ENCODE data around the gene DOCK11.
A peak's percentile ranks its signal among the peaks of the same experiment; 100 is the strongest.

DOCK11 gene

DNA sequence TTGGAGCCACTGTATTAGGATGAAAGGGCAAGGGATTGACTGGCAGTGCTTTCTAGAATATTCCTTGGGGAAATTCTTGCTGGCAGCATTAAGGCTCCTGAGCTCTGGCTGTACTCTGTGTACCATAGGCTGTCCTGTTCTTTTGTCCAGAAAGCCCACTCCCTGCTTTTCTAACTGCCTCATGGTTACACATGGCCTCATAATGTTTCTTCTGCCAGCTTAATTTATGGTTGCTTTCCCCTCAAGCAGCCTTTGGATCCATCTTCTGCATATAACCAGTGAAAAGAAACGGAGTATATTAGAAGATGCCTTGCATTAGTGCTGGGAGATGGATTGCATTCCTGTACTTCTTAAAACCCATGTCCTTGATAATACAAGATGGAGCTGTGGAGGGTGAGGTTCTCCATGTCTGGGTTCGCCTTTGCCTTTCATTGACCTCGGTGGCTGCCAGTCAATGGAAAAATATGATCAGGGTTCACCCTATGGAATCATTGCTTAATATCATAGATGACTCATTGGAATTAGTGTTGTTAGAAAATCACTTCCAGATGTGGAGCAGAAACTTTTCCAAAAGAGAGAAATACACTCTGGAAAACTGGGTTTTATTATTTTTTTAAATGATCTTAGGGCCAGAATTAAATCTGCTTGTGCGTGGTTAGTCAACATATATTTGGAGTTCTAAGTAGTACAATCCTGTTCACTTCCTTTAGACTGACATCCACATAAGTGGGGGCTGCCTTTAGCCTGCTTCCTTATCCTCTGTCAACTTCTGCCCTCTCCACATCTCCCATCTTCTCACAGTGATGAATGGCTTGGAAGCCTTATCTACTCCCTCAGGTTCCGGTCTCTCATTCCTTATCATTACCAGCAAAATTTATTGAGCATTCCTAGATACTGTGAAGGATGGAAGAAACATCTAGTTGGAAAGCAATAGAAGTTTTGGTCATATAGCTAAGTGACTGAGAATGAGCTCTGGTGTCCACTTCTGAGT is 24.9 kb downstream of the DOCK11 start:
- no peaks in the 10 kb centered on the region for H3K36me3 ChIP-seq (ENCODE audit: insufficient read depth, low read length)
- H3K4me1 ChIP-seq (ENCODE audit: control insufficient read depth, insufficient read depth, low read length, unreplicated experiment), result peaks cover 40% of the 10 kb centered on the region
- H3K4me3 ChIP-seq (ENCODE audit: low read depth, low read length), result peak overlapping the region; percentile 52
- H3K27me3 ChIP-seq (ENCODE audit: insufficient read depth, low read length), result no peaks in the 10 kb centered on the region
- peak overlapping the region; percentile 99 for H3K27ac ChIP-seq (ENCODE audit: low read depth, low read length)
- peaks cover 3% of the 10 kb centered on the region for H3K79me2 ChIP-seq (ENCODE audit: control insufficient read depth, insufficient read depth, low read length, unreplicated experiment)
- H2AFZ ChIP-seq (ENCODE audit: low read length, unreplicated experiment), result no peak overlapping the region

DNA sequence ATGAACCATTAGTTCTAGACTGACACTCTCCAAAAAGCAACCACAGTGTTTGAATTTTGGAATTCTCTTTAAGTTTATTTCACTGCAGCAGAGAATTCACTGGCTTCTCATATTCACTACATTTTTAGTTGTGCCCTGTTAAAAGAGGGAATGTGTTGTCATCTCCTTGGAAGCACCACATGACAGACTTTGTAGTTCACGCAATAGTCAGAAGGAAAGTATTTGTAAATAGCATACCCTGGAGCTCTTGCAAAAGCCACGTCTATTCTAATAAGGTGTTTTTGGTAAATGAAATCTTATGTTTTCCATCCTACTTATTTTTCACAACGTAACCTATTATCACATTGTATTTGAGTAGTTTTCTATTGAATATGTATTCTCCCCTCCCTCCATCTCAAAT is 25.8 kb downstream of the DOCK11 start:
- H3K4me1 ChIP-seq (ENCODE audit: control insufficient read depth, insufficient read depth, low read length, unreplicated experiment), result peaks cover 40% of the 10 kb centered on the region
- no peak overlapping the region for H2AFZ ChIP-seq (ENCODE audit: low read length, unreplicated experiment)
- H3K27ac ChIP-seq (ENCODE audit: low read depth, low read length), result peak overlapping the region; percentile 99
- H3K4me3 ChIP-seq (ENCODE audit: low read depth, low read length), result peak overlapping the region; percentile 52; the same call in 1 of the 2 replicates
- H3K79me2 ChIP-seq (ENCODE audit: control insufficient read depth, insufficient read depth, low read length, unreplicated experiment), result peaks cover 3% of the 10 kb centered on the region
- H3K36me3 ChIP-seq (ENCODE audit: insufficient read depth, low read length), result no peaks in the 10 kb centered on the region
- H3K27me3 ChIP-seq (ENCODE audit: insufficient read depth, low read length), result no peaks in the 10 kb centered on the region

DNA sequence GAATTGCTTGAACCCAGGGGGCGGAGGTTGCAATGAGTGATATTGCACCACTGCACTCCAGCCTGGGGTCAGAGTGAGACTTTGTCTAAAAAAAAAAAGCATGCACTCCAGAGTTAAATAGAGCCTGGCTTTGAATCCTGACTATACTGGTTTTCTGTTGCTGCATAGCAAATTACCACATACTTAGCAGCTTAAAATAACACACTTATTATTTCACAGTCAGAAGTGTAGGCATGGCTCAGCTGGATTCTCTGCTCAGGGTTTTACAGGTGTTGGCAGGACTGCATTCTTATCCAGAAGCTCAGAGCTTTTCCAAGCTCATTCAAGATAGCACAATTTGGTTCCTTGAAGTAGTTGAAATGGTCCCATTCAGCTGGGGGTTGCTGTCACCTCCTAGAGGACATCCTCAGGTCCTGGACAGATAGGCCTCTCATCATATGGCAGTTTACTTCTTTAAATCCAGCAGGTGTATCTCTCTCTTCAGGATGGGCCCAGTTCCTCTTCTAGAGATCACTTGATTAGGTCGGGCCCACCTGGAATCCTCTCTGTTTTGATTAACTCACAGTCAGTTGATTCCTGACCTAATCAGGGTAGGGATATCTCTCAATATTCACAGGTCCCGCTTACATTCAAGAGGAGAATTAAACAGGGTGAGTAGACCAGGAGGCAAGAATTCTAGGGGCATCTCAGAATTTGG is 26.8 kb downstream of the DOCK11 start:
- no peak overlapping the region for H2AFZ ChIP-seq (ENCODE audit: low read length, unreplicated experiment)
- H3K79me2 ChIP-seq (ENCODE audit: control insufficient read depth, insufficient read depth, low read length, unreplicated experiment), result peaks cover 3% of the 10 kb centered on the region
- no peak overlapping the region for H3K4me3 ChIP-seq (ENCODE audit: low read depth, low read length)
- H3K27me3 ChIP-seq (ENCODE audit: insufficient read depth, low read length), result no peaks in the 10 kb centered on the region
- H3K36me3 ChIP-seq (ENCODE audit: insufficient read depth, low read length), result no peaks in the 10 kb centered on the region
- H3K27ac ChIP-seq (ENCODE audit: low read depth, low read length), result no peak overlapping the region; the same call in 1 of the 2 replicates
- H3K4me1 ChIP-seq (ENCODE audit: control insufficient read depth, insufficient read depth, low read length, unreplicated experiment), result peaks cover 40% of the 10 kb centered on the region

DNA sequence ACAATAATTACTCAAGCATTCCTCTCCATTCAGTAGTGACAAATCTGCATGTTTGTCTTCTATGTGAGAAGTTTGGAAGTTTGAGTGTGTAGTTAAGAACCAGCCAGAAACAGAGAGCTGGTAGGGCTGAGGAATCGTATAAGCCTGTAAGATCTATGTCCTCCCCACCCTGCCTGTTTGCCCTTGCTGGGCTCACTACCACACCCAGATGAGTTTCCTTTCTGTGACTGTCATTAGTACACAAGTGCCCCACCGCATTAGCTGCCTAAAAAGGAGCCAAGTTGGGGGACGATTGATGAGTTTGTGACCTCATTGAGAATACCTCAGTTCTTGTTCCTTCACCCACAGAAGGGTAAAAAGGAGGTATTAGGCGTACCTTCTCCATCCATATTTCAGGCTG is 28.3 kb downstream of the DOCK11 start:
- Histone ChIP-seq H2AFZ (ENCODE audit: low read length, unreplicated experiment) (no peak overlapping the region), H3K4me1 (ENCODE audit: control insufficient read depth, insufficient read depth, low read length, unreplicated experiment) (peaks cover 35% of the 10 kb centered on the region), H3K4me3 (ENCODE audit: low read depth, low read length) (no peak overlapping the region), H3K79me2 (ENCODE audit: control insufficient read depth, insufficient read depth, low read length, unreplicated experiment) (peaks cover 3% of the 10 kb centered on the region), H3K36me3 (ENCODE audit: insufficient read depth, low read length) (no peaks in the 10 kb centered on the region), H3K27me3 (ENCODE audit: insufficient read depth, low read length) (no peaks in the 10 kb centered on the region), H3K27ac (ENCODE audit: low read depth, low read length) (no peak overlapping the region)

DNA sequence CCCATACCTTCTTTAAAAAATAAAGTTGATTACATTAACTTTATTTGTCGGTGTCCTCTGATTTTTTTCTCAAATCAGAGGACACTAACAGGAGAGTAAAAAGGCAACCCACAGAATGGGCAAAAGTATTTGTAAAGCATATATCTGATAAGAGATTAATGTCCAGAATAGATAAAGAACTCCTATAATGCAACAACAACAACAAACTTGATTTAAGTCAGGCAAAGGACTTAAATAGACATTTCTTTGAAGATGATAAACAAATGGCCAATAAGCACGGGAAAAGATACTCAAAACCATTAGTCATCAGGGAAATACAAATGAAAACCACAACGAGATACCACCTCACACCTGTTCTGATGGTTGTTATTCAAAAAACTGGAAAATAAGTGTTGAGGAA is 28.7 kb downstream of the DOCK11 start:
- Histone ChIP-seq H3K36me3 (ENCODE audit: insufficient read depth, low read length) (no peaks in the 10 kb centered on the region), H3K27me3 (ENCODE audit: insufficient read depth, low read length) (no peaks in the 10 kb centered on the region), H3K27ac (ENCODE audit: low read depth, low read length) (no peak overlapping the region), H3K79me2 (ENCODE audit: control insufficient read depth, insufficient read depth, low read length, unreplicated experiment) (peaks cover 2% of the 10 kb centered on the region), H2AFZ (ENCODE audit: low read length, unreplicated experiment) (no peak overlapping the region), H3K4me1 (ENCODE audit: control insufficient read depth, insufficient read depth, low read length, unreplicated experiment) (peaks cover 31% of the 10 kb centered on the region), H3K4me3 (ENCODE audit: low read depth, low read length) (no peak overlapping the region)

DNA sequence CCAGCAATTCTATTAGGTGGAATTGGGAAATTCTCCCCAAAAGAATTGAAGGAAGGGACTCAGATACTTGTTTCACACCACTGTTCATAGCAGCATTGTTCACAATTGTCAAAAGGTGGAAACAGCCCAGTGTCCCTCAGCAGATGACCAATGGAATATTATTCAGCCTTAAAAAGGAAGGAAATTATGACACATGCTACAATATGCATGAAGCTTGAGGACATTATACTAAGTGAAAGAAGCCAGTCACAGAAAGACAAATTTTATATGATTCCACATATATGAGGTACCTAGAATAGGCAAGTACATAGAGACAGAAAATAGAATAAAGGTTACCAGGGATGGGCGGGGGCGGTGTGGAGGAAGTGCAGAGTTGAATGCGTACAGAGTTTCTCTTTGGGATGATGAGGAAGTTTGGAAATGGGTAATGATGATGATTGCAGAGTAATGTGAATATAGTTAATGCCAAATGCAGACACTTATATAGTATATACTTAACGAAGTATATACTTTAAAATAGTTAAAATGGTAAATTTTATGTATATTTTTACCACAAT is 29.6 kb downstream of the DOCK11 start:
- H3K4me1 ChIP-seq (ENCODE audit: control insufficient read depth, insufficient read depth, low read length, unreplicated experiment), result peaks cover 26% of the 10 kb centered on the region
- H3K4me3 ChIP-seq (ENCODE audit: low read depth, low read length), result no peak overlapping the region
- no peak overlapping the region for H2AFZ ChIP-seq (ENCODE audit: low read length, unreplicated experiment)
- H3K36me3 ChIP-seq (ENCODE audit: insufficient read depth, low read length), result no peaks in the 10 kb centered on the region
- H3K27me3 ChIP-seq (ENCODE audit: insufficient read depth, low read length), result no peaks in the 10 kb centered on the region
- H3K79me2 ChIP-seq (ENCODE audit: control insufficient read depth, insufficient read depth, low read length, unreplicated experiment), result no peaks in the 10 kb centered on the region
- no peak overlapping the region for H3K27ac ChIP-seq (ENCODE audit: low read depth, low read length)

DNA sequence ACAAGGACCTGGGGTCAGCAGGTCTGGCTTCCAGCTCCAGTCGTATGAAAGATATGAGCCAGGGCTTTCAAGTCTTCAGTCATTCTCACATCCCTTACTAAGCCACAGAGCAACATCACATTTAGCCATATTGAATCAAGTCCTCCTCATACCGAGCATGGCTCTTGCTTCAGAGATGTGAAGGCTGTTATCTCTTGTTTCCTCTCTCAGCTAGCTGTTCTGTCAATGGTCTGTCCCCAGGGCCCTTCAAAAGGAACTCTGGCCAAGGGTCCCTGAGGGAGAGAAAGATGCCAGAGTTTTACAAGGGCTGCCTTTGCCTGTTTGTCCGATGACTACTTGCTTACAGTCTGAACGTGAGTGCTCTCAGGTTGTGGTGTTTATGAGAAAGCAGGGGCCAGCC is 30.5 kb downstream of the DOCK11 start:
- Histone ChIP-seq H3K4me1 (ENCODE audit: control insufficient read depth, insufficient read depth, low read length, unreplicated experiment) (peaks cover 28% of the 10 kb centered on the region), H3K27ac (ENCODE audit: low read depth, low read length) (peak overlapping the region; percentile 23; the same call in 1 of the 2 replicates), H3K4me3 (ENCODE audit: low read depth, low read length) (no peak overlapping the region), H3K27me3 (ENCODE audit: insufficient read depth, low read length) (no peaks in the 10 kb centered on the region), H3K79me2 (ENCODE audit: control insufficient read depth, insufficient read depth, low read length, unreplicated experiment) (no peaks in the 10 kb centered on the region), H3K36me3 (ENCODE audit: insufficient read depth, low read length) (no peaks in the 10 kb centered on the region), H2AFZ (ENCODE audit: low read length, unreplicated experiment) (no peak overlapping the region)

DNA sequence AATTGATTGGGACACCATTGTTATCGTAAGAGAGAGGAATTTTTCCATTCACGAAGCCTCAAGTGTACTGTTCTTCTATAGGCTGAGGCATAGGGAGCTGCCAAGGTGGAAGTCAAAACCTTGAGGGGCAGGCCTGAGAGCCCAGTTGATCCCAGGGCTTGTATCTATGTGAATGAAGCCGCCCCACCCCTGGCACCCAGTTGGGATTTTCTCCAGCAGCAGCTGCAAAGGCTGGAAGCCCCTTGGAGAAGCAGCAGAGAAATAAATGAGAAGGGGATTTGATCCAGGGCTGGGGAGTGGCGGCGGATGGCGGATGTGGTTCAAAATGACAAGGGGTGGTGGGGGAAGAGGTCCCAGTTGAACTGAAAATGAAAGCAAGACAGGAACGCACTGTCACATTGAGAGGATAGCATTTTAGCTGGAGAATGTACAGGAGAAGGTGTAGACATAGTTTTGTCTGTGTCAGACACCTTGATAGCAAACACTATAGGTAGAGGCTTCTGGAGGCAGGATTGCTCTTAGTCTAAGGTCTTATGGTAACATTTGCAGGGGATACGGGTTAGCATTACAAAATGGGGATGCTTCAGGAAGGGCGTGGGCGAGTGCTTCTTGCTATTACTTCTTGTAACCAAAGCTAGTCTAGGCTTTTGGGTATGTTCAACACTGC is 32.6 kb downstream of the DOCK11 start:
- H3K4me3 ChIP-seq (ENCODE audit: low read depth, low read length), result no peak overlapping the region
- no peaks in the 10 kb centered on the region for H3K36me3 ChIP-seq (ENCODE audit: insufficient read depth, low read length)
- H2AFZ ChIP-seq (ENCODE audit: low read length, unreplicated experiment), result no peak overlapping the region
- no peaks in the 10 kb centered on the region for H3K27me3 ChIP-seq (ENCODE audit: insufficient read depth, low read length)
- H3K4me1 ChIP-seq (ENCODE audit: control insufficient read depth, insufficient read depth, low read length, unreplicated experiment), result peaks cover 13% of the 10 kb centered on the region
- peaks cover 2% of the 10 kb centered on the region for H3K79me2 ChIP-seq (ENCODE audit: control insufficient read depth, insufficient read depth, low read length, unreplicated experiment)
- H3K27ac ChIP-seq (ENCODE audit: low read depth, low read length), result no peak overlapping the region

DNA sequence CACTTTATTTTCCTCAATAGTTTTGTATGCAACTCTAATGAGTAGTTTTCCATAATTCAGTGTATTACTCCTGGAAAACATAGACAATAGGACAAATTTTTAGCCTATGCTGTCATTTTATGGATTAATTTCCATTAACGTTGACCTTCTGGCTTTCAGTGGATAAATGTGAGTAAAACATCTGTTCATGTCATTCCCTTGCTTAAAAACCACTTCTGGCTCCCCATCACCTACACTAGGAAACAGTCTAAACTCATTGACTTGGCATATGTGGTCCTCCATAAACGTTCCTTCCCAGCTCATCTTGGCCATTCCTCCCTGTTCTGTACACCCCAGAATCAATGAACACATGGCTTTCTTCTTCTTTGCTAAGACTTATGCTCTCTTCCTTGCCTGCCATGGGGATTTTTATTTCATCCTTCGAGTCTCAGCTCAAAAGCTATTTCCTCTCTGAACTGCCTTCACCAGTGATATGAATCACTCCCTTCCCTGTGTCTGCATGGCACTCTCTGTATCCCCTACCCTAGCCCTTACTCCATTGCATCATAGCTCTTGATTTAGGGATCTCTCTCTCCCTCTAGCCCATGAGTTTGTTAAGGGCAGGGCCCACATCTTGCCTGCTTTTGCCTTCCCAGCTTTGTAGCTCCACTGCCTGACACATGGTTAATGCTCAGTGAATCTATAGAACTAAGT is 34.8 kb downstream of the DOCK11 start:
- Histone ChIP-seq H3K4me1 (ENCODE audit: control insufficient read depth, insufficient read depth, low read length, unreplicated experiment) (peaks cover 23% of the 10 kb centered on the region), H3K27me3 (ENCODE audit: insufficient read depth, low read length) (no peaks in the 10 kb centered on the region), H3K4me3 (ENCODE audit: low read depth, low read length) (no peak overlapping the region), H2AFZ (ENCODE audit: low read length, unreplicated experiment) (no peak overlapping the region), H3K36me3 (ENCODE audit: insufficient read depth, low read length) (no peaks in the 10 kb centered on the region), H3K27ac (ENCODE audit: low read depth, low read length) (0 out of 2 replicates have a peak overlapping the region, but pooled peaks have one; percentile 32), H3K79me2 (ENCODE audit: control insufficient read depth, insufficient read depth, low read length, unreplicated experiment) (peaks cover 7% of the 10 kb centered on the region)
